Measurements from ENCODE around the gene WSCD2.

- TF ChIP-seq SUZ12 (IDR thresholded peaks at IDR 0.05; ENCODE audit: extremely low read depth, insufficient read depth, insufficient read length) (no peak), ZNF274 (IDR thresholded peaks at IDR 0.05; ENCODE audit: low read depth, low read length) (no peak)
Measured at GRCh38 chr12:108287227-108287626, 158.1 kb downstream of the WSCD2 start.

Measured in NT2/D1 (cell line).